ENCODE measurements around the gene LAMA3. TPM values are rescaled to one million over a fixed set of nuclear protein-coding genes. Genes with fewer than 3 reads are reported as not detected.

Gene LAMA3
- total RNA-seq, 1 experiment from 2014 or later: 207 TPM

DNA sequence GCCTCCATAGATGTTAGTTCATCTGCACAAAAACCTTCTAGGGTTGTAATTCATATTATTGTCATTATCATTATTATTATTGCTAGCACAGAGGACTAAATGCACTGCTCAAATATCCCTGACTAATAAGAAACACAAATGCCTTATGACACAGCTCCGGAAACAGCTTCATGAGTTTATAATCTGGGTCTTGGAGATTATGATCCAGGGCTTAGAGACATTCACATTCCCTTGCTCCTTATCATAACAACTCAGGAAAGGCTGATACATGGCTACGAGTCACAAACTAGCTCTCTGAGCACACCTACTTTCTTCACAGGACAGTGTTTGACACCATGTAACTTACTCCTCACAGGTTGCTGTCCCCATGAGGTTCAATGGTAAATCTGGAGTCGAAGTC lies 223.1 kb downstream of the LAMA3 start:
- Mint-ChIP-seq H3K4me3 (ENCODE audit: low read depth, unreplicated experiment) (no peak overlapping the region), H3K4me1 (ENCODE audit: low read depth, unreplicated experiment) (no peaks in the 10 kb centered on the region), H3K36me3 (ENCODE audit: insufficient read depth, unreplicated experiment) (peaks cover 40% of the 10 kb centered on the region), H3K27ac (ENCODE audit: unreplicated experiment) (no peak overlapping the region), H3K9me3 (ENCODE audit: low read depth, unreplicated experiment) (no peaks in the 10 kb centered on the region), H3K27me3 (ENCODE audit: unreplicated experiment) (no peaks in the 10 kb centered on the region)
- BruUV-seq (replicated peaks): no TSS peak
- TF ChIP-seq, protein P1, sequence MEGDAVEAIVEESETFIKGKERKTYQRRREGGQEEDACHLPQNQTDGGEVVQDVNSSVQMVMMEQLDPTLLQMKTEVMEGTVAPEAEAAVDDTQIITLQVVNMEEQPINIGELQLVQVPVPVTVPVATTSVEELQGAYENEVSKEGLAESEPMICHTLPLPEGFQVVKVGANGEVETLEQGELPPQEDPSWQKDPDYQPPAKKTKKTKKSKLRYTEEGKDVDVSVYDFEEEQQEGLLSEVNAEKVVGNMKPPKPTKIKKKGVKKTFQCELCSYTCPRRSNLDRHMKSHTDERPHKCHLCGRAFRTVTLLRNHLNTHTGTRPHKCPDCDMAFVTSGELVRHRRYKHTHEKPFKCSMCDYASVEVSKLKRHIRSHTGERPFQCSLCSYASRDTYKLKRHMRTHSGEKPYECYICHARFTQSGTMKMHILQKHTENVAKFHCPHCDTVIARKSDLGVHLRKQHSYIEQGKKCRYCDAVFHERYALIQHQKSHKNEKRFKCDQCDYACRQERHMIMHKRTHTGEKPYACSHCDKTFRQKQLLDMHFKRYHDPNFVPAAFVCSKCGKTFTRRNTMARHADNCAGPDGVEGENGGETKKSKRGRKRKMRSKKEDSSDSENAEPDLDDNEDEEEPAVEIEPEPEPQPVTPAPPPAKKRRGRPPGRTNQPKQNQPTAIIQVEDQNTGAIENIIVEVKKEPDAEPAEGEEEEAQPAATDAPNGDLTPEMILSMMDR (IDR thresholded peaks at IDR 0.05; ENCODE audit: unreplicated experiment): no peak
- intact Hi-C loops (cut with micrococcal nuclease; ENCODE audit: unreplicated experiment): no loop called here
- CTCF ChIA-PET: interaction anchor here (0.5 kb wide), 1 partner anchor 486 kb away, joined by 4 read pairs; no protein-coding TSS in a partner anchor
- DNase-seq: no peak

DNA sequence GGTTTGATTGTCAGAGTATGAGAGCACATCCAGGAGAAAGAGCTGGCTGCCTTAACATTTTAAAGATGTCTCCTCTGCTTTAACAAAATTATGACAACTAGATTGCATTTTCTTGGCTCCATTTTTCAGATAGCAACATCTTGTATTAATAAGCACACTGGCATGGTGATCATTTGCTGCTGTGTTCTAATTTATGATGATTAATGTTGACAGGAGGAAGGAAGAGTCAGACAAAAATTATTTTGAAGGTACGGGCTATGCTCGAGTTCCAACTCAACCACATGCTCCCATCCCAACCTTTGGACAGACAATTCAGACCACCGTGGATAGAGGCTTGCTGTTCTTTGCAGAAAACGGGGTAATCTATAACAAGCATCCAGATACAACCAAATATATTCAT lies 227.1 kb downstream of the LAMA3 start:
- TF ChIP-seq, protein P1 (IDR thresholded peaks at IDR 0.05; ENCODE audit: unreplicated experiment): no peak
- DNase-seq: no peak
- Mint-ChIP-seq H3K27me3 (ENCODE audit: unreplicated experiment) (no peaks in the 10 kb centered on the region), H3K9me3 (ENCODE audit: low read depth, unreplicated experiment) (no peaks in the 10 kb centered on the region), H3K27ac (ENCODE audit: unreplicated experiment) (no peak overlapping the region), H3K4me3 (ENCODE audit: low read depth, unreplicated experiment) (no peak overlapping the region), H3K36me3 (ENCODE audit: insufficient read depth, unreplicated experiment) (peaks cover 25% of the 10 kb centered on the region), H3K4me1 (ENCODE audit: low read depth, unreplicated experiment) (peaks cover 8% of the 10 kb centered on the region)
- BruUV-seq (replicated peaks): no TSS peak
- CTCF ChIA-PET: no interaction called here
- intact Hi-C loops (cut with micrococcal nuclease; ENCODE audit: unreplicated experiment): loop anchor here (5.0 kb wide), 2 partner anchors 89 to 294 kb away; no protein-coding TSS in a partner anchor

DNA sequence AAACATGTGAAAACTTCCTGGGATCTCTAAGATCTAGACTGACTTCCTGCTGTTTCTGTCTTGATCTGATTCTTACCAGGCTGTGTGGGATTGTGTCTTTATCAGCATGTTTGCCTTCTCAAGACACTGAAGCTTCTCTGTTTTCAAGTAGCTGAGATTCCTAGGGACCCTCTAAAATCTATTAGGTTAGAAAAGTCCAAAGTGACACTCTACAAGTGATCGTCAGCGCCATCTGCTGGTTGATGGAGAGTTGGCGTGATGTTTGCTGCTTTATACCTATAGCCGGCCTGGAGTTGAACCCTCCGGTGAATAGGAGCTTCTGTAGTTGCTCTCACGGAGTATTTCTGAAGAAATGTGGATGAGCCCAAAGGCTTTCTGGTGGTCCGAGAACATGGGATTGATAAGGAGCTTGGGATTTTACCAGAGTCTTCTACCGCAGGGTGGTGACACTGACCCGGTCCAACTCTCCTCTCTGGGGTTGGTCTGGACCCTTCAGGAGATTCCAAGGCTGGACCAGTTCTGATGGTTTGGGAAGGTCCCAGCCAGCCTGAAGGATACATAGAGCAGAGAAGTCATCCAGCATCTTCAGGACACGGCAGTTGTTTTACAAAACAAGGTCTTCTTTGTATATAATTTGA lies 229.3 kb downstream of the LAMA3 start:
- no peak overlapping the region for H3K27ac Mint-ChIP-seq (ENCODE audit: unreplicated experiment)
- no TSS peak for BruUV-seq (replicated peaks)
- intact Hi-C loops (cut with micrococcal nuclease; ENCODE audit: unreplicated experiment): loop anchor here (5.0 kb wide), 2 partner anchors 91 to 296 kb away; no protein-coding TSS in a partner anchor
- no peaks in the 10 kb centered on the region for H3K9me3 Mint-ChIP-seq (ENCODE audit: low read depth, unreplicated experiment)
- H3K36me3 Mint-ChIP-seq (ENCODE audit: insufficient read depth, unreplicated experiment): peaks cover 32% of the 10 kb centered on the region
- H3K4me3 Mint-ChIP-seq (ENCODE audit: low read depth, unreplicated experiment): no peak overlapping the region
- TF ChIP-seq, protein P1 (IDR thresholded peaks at IDR 0.05; ENCODE audit: unreplicated experiment): peak; percentile 87
- DNase-seq: peak; percentile 71
- no peaks in the 10 kb centered on the region for H3K27me3 Mint-ChIP-seq (ENCODE audit: unreplicated experiment)
- CTCF ChIA-PET: interaction anchor here (0.7 to 1.2 kb wide), 3 partner anchors 14 to 90 kb away, joined by 3 to 4 read pairs (median 3); no protein-coding TSS in a partner anchor
- peaks cover 16% of the 10 kb centered on the region for H3K4me1 Mint-ChIP-seq (ENCODE audit: low read depth, unreplicated experiment)

DNA sequence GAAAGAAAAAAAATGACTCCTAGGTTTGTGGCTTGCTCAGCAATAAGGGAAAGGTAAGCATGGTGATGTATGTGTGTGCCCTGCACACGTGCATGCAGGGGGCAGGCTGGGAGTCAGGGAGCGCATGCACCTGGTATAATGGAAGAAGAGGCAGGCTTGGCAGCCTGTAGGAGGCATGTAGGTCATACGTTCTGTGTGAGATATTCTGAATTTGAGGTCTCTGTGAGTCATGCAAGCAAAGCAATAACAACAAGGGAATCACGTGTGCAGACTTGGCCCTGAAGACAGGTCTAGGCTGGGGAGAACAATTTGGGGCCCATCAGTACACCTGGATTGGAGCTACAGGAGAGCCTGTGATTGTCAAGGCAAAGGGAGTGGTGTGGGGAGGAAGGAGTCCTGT lies 230.8 kb downstream of the LAMA3 start:
- H3K36me3 Mint-ChIP-seq (ENCODE audit: insufficient read depth, unreplicated experiment): peaks cover 40% of the 10 kb centered on the region
- H3K9me3 Mint-ChIP-seq (ENCODE audit: low read depth, unreplicated experiment): no peaks in the 10 kb centered on the region
- no peaks in the 10 kb centered on the region for H3K27me3 Mint-ChIP-seq (ENCODE audit: unreplicated experiment)
- CTCF ChIA-PET: interaction anchor here (0.6 kb wide), 1 partner anchor 82 kb away, joined by 3 read pairs; no protein-coding TSS in a partner anchor
- no peak overlapping the region for H3K4me3 Mint-ChIP-seq (ENCODE audit: low read depth, unreplicated experiment)
- no peak overlapping the region for H3K27ac Mint-ChIP-seq (ENCODE audit: unreplicated experiment)
- no peak for DNase-seq
- H3K4me1 Mint-ChIP-seq (ENCODE audit: low read depth, unreplicated experiment): peaks cover 17% of the 10 kb centered on the region
- intact Hi-C loops (cut with micrococcal nuclease; ENCODE audit: unreplicated experiment): no loop called here
- TF ChIP-seq, protein P1 (IDR thresholded peaks at IDR 0.05; ENCODE audit: unreplicated experiment): no peak
- no TSS peak for BruUV-seq (replicated peaks)
